Measurements from ENCODE around the gene ALDH7A1. TPM values are rescaled to one million over a fixed set of nuclear protein-coding genes. Genes with fewer than 3 reads are reported as not detected.
A peak's percentile ranks its signal among the peaks of the same experiment; 100 is the strongest.

ALDH7A1 gene
- total and polyA plus RNA-seq, 3 donors from 2014 or later, result 50.0 to 68.3 (median 57.2) TPM

- TF ChIP-seq CTCF (IDR thresholded peaks at IDR 0.05) (no peak), POLR2A (IDR thresholded peaks at IDR 0.05) (no peak)
- no peak overlapping the region for H3K27ac ChIP-seq
- H3K27me3 ChIP-seq, result no peaks in the 10 kb centered on the region
- H3K4me3 ChIP-seq, result no peak overlapping the region
- no peaks in the 10 kb centered on the region for H3K36me3 ChIP-seq (ENCODE audit: low read depth, missing control alignments)
- no peaks in the 10 kb centered on the region for H3K9me3 ChIP-seq
- peaks cover 6% of the 10 kb centered on the region for H3K4me1 ChIP-seq
- DNase-seq, result no peak
- WGBS, 2 donors, result 75 to 100% methylated on average over 1 of the region's 1 CpG
- intact Hi-C loops (cut with DNase I; ENCODE audit: low total_unique reads), result loop anchor here (5.0 kb wide), 1 partner anchor 196 kb away; no protein-coding TSS in a partner anchor
Observed at GRCh38 chr5:126543009-126543408, 52.0 kb downstream of the ALDH7A1 start.

- H3K9me3 ChIP-seq, result no peaks in the 10 kb centered on the region
- no peak overlapping the region for H3K27ac ChIP-seq
- DNase-seq, result no peak
- intact Hi-C loops (cut with DNase I; ENCODE audit: low total_unique reads), result loop anchor here (5.0 kb wide), 1 partner anchor 195 kb away; no protein-coding TSS in a partner anchor
- WGBS, 2 donors, result 35 to 62% methylated on average over 2 of the region's 2 CpGs
- H3K4me1 ChIP-seq, result peaks cover 6% of the 10 kb centered on the region
- no peak for TF ChIP-seq POLR2A (IDR thresholded peaks at IDR 0.05)
- no peak for TF ChIP-seq CTCF (IDR thresholded peaks at IDR 0.05)
- no peaks in the 10 kb centered on the region for H3K27me3 ChIP-seq
- no peak overlapping the region for H3K4me3 ChIP-seq
- no peaks in the 10 kb centered on the region for H3K36me3 ChIP-seq (ENCODE audit: low read depth, missing control alignments)
Observed at GRCh38 chr5:126542441-126542840, 52.6 kb downstream of the ALDH7A1 start.

- DNase-seq, result no peak
- peaks cover 6% of the 10 kb centered on the region for H3K4me1 ChIP-seq
- 77 to 85% methylated on average over 5 of the region's 5 CpGs for WGBS, 2 donors
- TF ChIP-seq CTCF (IDR thresholded peaks at IDR 0.05) (no peak), POLR2A (IDR thresholded peaks at IDR 0.05) (no peak)
- H3K9me3 ChIP-seq, result no peaks in the 10 kb centered on the region
- H3K4me3 ChIP-seq, result no peak overlapping the region
- intact Hi-C loops (cut with DNase I; ENCODE audit: low total_unique reads), result loop anchor here (5.0 kb wide), 1 partner anchor 193 kb away; no protein-coding TSS in a partner anchor
- H3K27me3 ChIP-seq, result no peaks in the 10 kb centered on the region
- no peaks in the 10 kb centered on the region for H3K36me3 ChIP-seq (ENCODE audit: low read depth, missing control alignments)
- no peak overlapping the region for H3K27ac ChIP-seq
Observed at GRCh38 chr5:126540631-126541030, 54.4 kb downstream of the ALDH7A1 start.

GRCh38 chr5:126538579-126538978, 56.4 kb downstream of the ALDH7A1 start:
- TF ChIP-seq POLR2A (IDR thresholded peaks at IDR 0.05) (no peak), CTCF (IDR thresholded peaks at IDR 0.05) (no peak)
- no peak for DNase-seq
- intact Hi-C loops (cut with DNase I; ENCODE audit: low total_unique reads), result no loop called here

GRCh38 chr5:126536874-126537273, 58.1 kb downstream of the ALDH7A1 start:
- DNase-seq, result no peak
- 18 to 27% methylated on average over 3 of the region's 3 CpGs for WGBS, 2 donors
- H3K27me3 ChIP-seq, result no peaks in the 10 kb centered on the region
- intact Hi-C loops (cut with DNase I; ENCODE audit: low total_unique reads), result no loop called here
- H3K4me3 ChIP-seq, result no peak overlapping the region
- no peaks in the 10 kb centered on the region for H3K36me3 ChIP-seq (ENCODE audit: low read depth, missing control alignments)
- H3K4me1 ChIP-seq, result peaks cover 13% of the 10 kb centered on the region
- TF ChIP-seq CTCF (IDR thresholded peaks at IDR 0.05) (peak in 2 of 3 experiments; percentile 22 to 47), POLR2A (IDR thresholded peaks at IDR 0.05) (no peak)
- H3K9me3 ChIP-seq, result no peaks in the 10 kb centered on the region
- peak overlapping the region in 1 of 2 donors; percentile 70 for H3K27ac ChIP-seq

More at GRCh38 chr5:126538579-126538978, 56.4 kb downstream of the ALDH7A1 start:
- no peaks in the 10 kb centered on the region for H3K9me3 ChIP-seq
- H3K27ac ChIP-seq, result no peak overlapping the region
- no peaks in the 10 kb centered on the region for H3K36me3 ChIP-seq (ENCODE audit: low read depth, missing control alignments)
- peaks cover 6% of the 10 kb centered on the region for H3K4me1 ChIP-seq
- no peak overlapping the region for H3K4me3 ChIP-seq
- H3K27me3 ChIP-seq, result no peaks in the 10 kb centered on the region
- 54 to 62% methylated on average over 1 of the region's 1 CpG for WGBS, 2 donors
